ENCODE results near the gene SH3PXD2A. TPM values are rescaled to one million over a fixed set of nuclear protein-coding genes. Genes with fewer than 3 reads are reported as not detected.
A peak's percentile ranks its signal among the peaks of the same experiment; 100 is the strongest.

Gene SH3PXD2A
- total RNA-seq, 1 donor from 2014 or later: 56.2 TPM

GRCh38 chr10:103687172-103687571 lies 168.2 kb downstream of the SH3PXD2A start:
- H3K27me3 ChIP-seq: no peaks in the 10 kb centered on the region

GRCh38 chr10:103685880-103686669 lies 169.3 kb downstream of the SH3PXD2A start:
- Histone ChIP-seq H3K27me3 (no peaks in the 10 kb centered on the region), H3K9me3 (no peaks in the 10 kb centered on the region), H3K4me3 (no peak overlapping the region), H3K27ac (peak overlapping the region; percentile 94), H3K36me3 (no peaks in the 10 kb centered on the region), H3K4me1 (peaks cover 30% of the 10 kb centered on the region)
- peak; percentile 78 to 82 for TF ChIP-seq POLR2AphosphoS5 (IDR thresholded peaks at IDR 0.05; ENCODE audit: insufficient read depth in 1 of 2, low read depth in 1 of 2)
- no peak for TF ChIP-seq POLR2A (IDR thresholded peaks at IDR 0.05)
- TF ChIP-seq CTCF (IDR thresholded peaks at IDR 0.05): peak; percentile 90 to 99 (median 91)
- intact Hi-C loops (cut with DNase I): loop anchor here (2.0 kb wide), 1 partner anchor 81 kb away; no protein-coding TSS in a partner anchor
- DNase-seq (ENCODE audit: extremely low spot score in 2 of 2): no peak

More at GRCh38 chr10:103687172-103687571, 168.2 kb downstream of the SH3PXD2A start:
- DNase-seq (ENCODE audit: extremely low spot score in 2 of 2): no peak
- no peak overlapping the region for H3K4me3 ChIP-seq
- H3K9me3 ChIP-seq: no peaks in the 10 kb centered on the region
- H3K27ac ChIP-seq: peak overlapping the region; percentile 94
- intact Hi-C loops (cut with DNase I): loop anchor here (2.0 kb wide), 1 partner anchor 82 kb away; no protein-coding TSS in a partner anchor
- H3K4me1 ChIP-seq: peaks cover 29% of the 10 kb centered on the region
- no peaks in the 10 kb centered on the region for H3K36me3 ChIP-seq
- TF ChIP-seq POLR2AphosphoS5 (IDR thresholded peaks at IDR 0.05; ENCODE audit: insufficient read depth in 1 of 2, low read depth in 1 of 2) (no peak), POLR2A (IDR thresholded peaks at IDR 0.05) (no peak), CTCF (IDR thresholded peaks at IDR 0.05) (no peak)

GRCh38 chr10:103683851-103684250 lies 171.5 kb downstream of the SH3PXD2A start:
- Histone ChIP-seq H3K36me3 (no peaks in the 10 kb centered on the region), H3K4me1 (peaks cover 42% of the 10 kb centered on the region), H3K27ac (peak overlapping the region; percentile 94), H3K27me3 (no peaks in the 10 kb centered on the region), H3K9me3 (no peaks in the 10 kb centered on the region), H3K4me3 (no peak overlapping the region)
- no peak for TF ChIP-seq POLR2A (IDR thresholded peaks at IDR 0.05)
- no peak for TF ChIP-seq POLR2AphosphoS5 (IDR thresholded peaks at IDR 0.05; ENCODE audit: insufficient read depth in 1 of 2, low read depth in 1 of 2)
- TF ChIP-seq CTCF (IDR thresholded peaks at IDR 0.05): no peak
- no peak for DNase-seq (ENCODE audit: extremely low spot score in 2 of 2)
- intact Hi-C loops (cut with DNase I): no loop called here

GRCh38 chr10:103682631-103683030 lies 172.7 kb downstream of the SH3PXD2A start:
- TF ChIP-seq POLR2AphosphoS5 (IDR thresholded peaks at IDR 0.05; ENCODE audit: insufficient read depth in 1 of 2, low read depth in 1 of 2): no peak
- no peak for TF ChIP-seq POLR2A (IDR thresholded peaks at IDR 0.05)
- TF ChIP-seq CTCF (IDR thresholded peaks at IDR 0.05): no peak
- no peaks in the 10 kb centered on the region for H3K27me3 ChIP-seq
- DNase-seq (ENCODE audit: extremely low spot score in 2 of 2): no peak
- no peaks in the 10 kb centered on the region for H3K9me3 ChIP-seq
- peak overlapping the region; percentile 94 for H3K27ac ChIP-seq
- no peaks in the 10 kb centered on the region for H3K36me3 ChIP-seq
- intact Hi-C loops (cut with DNase I): no loop called here
- no peak overlapping the region for H3K4me3 ChIP-seq
- peaks cover 50% of the 10 kb centered on the region for H3K4me1 ChIP-seq
